ENCODE results near the gene NPAS2.

- TF ChIP-seq, protein P1, sequence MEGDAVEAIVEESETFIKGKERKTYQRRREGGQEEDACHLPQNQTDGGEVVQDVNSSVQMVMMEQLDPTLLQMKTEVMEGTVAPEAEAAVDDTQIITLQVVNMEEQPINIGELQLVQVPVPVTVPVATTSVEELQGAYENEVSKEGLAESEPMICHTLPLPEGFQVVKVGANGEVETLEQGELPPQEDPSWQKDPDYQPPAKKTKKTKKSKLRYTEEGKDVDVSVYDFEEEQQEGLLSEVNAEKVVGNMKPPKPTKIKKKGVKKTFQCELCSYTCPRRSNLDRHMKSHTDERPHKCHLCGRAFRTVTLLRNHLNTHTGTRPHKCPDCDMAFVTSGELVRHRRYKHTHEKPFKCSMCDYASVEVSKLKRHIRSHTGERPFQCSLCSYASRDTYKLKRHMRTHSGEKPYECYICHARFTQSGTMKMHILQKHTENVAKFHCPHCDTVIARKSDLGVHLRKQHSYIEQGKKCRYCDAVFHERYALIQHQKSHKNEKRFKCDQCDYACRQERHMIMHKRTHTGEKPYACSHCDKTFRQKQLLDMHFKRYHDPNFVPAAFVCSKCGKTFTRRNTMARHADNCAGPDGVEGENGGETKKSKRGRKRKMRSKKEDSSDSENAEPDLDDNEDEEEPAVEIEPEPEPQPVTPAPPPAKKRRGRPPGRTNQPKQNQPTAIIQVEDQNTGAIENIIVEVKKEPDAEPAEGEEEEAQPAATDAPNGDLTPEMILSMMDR (conservative IDR thresholded peaks at IDR 0.05): no peak
- no peak for TF ChIP-seq ZFX (IDR thresholded peaks at IDR 0.05)
Measured at GRCh38 chr2:100855084-100855483, 35.1 kb downstream of the NPAS2 start.

Measured in C4-2B (cell line).